Measurements from ENCODE around the gene ARHGAP15.
"Not testable (repeated sequence)": the region's sequence is repeated elsewhere in the genome, so short reads cannot be mapped to it uniquely, and the experiment has no call there.

ARHGAP15 gene

GRCh38 chr2:143128681-143129580, at the start of gene ARHGAP15:
ARHGAP15 (plus strand) TSS chr2:143129419.
- DNase-seq (ENCODE audit: insufficient read length, low spot score) (no peak), FAIRE-seq (no peak)

DNA sequence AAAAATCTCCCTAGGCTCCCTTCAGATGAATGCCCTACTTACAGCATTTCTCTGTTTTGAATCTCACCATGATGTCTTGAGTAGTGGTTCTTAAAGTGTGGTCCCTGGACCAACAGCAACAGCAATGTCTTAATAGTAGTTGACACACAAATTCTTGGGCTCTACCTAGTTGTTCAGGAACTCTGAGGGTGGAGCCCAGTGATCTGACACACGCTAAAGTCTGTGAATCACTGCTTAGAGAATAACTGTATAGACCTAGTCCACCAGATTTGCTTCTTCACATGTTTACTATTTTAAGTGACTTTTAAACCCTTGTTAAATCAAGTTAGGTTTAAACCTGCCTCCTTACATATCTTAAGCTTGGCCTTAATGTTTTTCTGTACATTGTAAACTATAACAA, 47.6 kb upstream of the ARHGAP15 start:
- FAIRE-seq (no peak), DNase-seq (ENCODE audit: insufficient read length, low spot score) (no peak)

DNA sequence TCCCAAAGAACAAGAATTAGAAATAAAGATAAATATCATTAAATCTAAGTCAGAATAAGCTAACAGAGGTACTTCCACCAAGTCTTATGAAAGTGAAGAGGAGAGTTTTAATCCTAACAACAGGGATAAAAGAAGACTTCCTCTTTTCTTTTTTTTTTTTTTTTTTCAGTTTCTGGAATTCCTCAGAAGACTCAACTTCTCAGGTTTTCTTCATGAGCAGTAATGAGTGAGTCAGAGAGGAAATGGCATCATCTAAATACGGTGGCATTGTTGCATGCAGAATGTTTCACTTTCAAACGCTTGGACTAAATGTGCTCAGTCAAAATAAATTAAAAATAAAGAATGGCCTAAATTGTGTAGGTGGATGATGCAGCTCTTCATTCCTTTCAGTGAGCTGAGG, 45.6 kb upstream of the ARHGAP15 start:
- DNase-seq (ENCODE audit: insufficient read length, low spot score), result peak; percentile 9
- FAIRE-seq, result no peak

DNA sequence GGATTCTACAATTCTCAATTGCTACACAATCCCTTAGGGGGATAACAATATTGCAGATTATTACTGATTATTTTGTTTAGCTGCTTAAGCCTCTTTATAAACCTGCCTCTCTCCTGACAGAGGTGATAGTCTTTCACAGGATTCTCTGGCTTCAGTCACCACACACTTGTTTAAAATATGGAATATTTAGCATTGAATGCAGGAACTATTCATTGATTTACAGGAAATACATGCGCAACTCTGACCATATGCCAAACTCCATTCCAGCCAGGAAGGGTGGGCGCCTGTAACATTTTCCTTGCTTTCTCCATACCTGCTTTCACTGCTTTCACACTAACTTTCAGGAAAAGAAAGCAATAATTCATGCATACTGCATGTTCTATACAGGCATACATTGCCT, 44.8 kb upstream of the ARHGAP15 start:
- FAIRE-seq, result no peak
- DNase-seq (ENCODE audit: insufficient read length, low spot score), result no peak

DNA sequence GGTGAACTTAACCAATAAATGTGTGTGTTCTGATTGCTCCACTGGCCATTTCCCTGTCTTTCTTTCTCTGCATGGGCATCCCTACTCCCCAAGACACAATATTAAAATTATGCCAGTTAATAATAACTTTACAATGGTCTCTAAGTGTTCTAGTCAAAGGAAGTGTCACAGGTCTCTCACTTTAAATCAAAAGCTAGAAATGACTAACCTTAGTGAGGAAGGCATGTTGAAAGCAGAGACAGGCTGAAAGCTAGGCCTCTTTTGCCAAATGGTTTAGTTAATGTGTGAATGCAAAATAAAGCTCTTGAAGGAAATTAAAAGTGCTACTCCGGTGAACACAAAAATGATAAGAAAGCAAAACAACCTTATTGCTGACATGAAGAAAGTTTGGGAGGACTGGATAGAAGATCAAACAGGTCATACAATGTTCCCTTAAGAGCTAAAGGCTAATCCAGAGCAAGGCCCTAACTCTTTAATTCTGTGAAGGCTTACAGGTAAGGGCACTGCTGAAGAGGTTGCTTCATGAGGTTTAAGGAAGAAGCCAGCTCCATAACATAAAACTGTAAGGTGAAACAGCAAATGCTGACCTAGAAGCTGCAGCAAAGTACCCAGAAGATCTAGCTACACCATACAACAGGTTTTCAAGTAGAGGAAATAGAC, 44.0 kb upstream of the ARHGAP15 start:
- DNase-seq (ENCODE audit: insufficient read length, low spot score), result no peak
- FAIRE-seq, result no peak

DNA sequence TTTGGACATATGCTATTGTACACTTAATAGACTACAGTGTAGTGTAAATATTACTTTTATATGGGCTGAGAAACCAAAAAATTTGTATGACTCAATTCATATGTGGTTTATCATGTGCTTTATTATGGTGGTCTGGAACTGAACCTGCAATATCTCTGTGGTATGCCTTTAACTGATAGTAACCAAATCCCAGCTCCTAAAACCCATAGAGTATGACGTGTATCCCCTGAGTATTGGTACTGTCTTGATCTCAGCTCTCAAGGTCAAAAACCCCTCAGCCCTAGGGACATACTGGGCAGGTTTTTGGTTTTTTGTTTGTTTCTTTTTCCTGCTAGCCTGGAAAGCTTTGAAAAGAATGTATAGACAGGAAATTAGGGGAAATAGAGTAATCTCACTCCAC, 42.2 kb upstream of the ARHGAP15 start:
- FAIRE-seq, result no peak
- no peak for DNase-seq (ENCODE audit: insufficient read length, low spot score)

DNA sequence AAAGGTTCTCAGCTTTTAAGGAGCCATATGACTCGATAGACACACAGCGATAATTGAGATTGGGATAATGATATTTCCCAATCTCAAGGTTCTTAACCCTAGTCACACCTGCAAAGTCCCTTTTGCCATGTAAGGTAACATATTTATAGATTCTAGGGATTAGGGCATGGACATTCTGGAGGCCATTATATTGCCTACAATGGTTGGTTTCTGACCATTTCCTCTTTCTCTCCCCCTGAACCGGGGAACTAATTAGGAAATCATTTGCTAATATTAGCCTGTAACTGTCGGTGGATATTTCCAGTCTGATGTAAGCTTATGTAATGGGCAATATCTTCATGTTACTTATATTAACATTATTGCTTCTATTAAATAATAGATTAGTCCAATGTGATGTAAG, 40.8 kb upstream of the ARHGAP15 start:
- FAIRE-seq (no peak), DNase-seq (ENCODE audit: insufficient read length, low spot score) (no peak)

DNA sequence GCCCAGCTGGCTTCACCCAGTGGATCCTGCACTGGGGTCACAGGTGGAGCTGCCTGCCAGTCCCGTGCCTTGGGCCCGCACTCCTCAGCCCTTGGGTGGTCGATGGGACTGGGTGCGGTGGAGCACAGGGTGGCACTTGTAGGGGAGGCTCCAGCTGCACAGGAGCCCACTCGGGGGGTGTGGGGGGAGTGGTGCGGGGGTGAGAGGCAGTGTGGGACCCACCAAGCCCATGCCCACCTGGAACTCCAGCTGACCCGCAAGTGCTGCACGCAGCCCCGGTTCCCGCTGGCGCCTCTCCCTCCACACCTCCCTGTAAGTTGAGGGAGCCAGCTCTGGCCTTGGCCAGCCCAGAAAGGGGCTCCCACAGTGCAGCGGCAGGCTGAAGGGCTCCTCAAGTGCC, 39.7 kb upstream of the ARHGAP15 start:
- DNase-seq (ENCODE audit: insufficient read length, low spot score); FAIRE-seq: not testable (repeated sequence)

DNA sequence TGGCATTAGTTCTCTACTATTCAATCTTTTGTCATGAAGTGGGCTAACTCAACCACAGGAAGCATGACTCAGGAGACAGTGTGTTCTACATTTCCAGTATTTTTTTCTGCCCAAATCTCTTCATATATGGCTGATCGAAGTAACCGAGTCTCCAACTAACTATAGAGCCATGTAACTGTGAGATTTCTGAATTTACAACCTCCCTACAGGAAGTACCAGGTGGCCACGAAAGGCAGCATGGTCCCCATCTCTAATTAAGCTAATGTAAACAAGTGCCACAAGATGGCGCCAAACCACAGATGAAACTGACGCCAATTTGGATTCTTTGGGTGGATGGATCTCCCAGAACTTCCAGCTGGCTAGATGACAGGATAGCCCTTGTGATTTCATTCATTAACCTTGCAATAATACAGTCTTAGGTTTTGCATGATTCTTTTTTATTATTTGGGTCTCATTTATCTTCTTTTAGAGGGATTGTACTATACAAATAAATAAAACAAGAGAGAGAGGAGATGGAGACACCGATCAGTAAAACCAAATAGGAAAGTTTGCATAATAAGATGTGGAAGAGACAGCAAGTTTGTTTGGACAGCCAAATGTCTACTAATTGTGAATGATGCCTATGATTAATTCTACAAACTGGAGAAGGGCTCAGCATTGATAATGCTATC, 18.3 kb upstream of the ARHGAP15 start:
- FAIRE-seq, result no peak

DNA sequence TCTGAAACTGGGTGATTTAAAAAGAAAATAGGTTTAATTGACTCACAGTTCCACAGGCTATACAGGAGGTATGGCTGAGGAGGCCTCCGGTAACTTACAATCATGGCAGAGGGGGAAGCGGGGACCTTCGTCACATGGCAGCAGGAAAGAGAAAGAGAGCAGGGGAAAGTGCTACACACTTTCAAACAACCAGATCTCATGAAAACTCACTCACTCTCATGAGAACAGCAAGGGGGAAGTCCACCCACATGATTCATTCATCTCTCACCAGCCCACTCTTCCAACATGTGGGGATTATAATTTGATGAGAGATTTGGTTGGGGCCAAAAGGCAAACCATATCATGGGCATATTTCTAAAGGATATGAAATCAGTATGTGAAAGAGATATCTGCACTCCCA, 12.0 kb upstream of the ARHGAP15 start:
- FAIRE-seq, result no peak
- no peak for DNase-seq (ENCODE audit: insufficient read length, low spot score)

More for the DNA sequence above, 18.3 kb upstream of the ARHGAP15 start:
- DNase-seq (ENCODE audit: insufficient read length, low spot score), result peak; percentile 18

- DNase-seq (ENCODE audit: insufficient read length, low spot score), result no peak
- no peak for FAIRE-seq
Observed at GRCh38 chr2:143121079-143121478, 8.1 kb upstream of the ARHGAP15 start.

DNA sequence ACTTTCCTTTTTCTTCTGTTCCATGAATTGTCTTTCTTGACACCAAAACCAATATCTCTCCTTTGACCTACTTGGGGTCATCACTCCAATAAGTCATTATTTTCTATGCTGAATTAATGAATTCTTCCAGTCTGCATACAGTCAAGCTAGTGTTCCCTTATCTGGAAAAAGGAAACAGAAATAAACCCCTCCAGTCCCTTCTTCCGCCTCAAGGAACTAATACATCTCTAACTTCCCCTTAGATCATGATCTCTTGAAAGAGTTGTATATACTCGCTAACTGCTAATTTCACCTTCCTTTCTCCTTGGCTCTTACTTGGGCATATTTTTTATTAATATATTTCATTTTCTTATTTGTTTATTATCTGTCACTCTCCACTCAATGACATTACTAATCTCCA, 7.3 kb upstream of the ARHGAP15 start:
- DNase-seq (ENCODE audit: insufficient read length, low spot score) (no peak), FAIRE-seq (no peak)

- no peak for DNase-seq (ENCODE audit: insufficient read length, low spot score)
- no peak for FAIRE-seq
Observed at GRCh38 chr2:143123911-143124310, 5.3 kb upstream of the ARHGAP15 start.

DNA sequence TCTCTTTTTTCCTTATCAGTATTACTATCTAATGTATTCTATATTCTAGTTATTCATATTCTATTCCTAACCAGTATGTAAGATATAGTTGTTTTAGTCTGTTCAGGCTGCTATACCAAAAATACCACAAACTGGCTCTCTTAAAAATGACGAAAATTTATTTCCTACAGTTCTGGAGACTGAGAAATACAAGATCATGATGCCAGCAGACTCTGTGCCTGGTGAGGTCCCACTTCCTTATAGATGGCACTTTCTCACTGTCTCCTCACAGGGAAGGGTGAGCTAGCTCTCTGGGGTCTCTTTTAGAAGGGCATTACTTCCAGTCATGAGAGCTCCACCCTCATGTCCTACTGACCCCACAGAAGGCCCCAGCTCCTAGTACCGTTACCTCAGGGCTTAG, 4.8 kb upstream of the ARHGAP15 start:
- DNase-seq (ENCODE audit: insufficient read length, low spot score), result no peak

DNA sequence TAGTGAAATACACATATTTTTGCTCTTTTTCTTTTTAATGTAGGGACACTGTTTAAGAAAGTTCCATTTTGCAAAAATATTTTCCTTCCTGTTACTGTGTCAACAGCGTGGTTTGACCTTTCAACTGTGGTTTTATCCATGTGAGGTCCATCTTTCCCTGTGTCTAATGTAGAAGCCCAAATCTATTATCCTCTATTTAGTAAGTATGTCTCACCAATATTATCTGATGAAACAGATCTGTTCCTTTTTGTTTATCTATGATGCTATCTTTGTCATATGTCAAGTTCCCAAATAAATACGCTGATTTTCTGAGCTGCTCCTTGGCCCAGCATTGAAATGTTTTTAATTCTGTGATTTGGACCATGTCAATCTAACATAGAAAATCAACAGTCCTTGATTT, 3.5 kb upstream of the ARHGAP15 start:
- no peak for FAIRE-seq
- no peak for DNase-seq (ENCODE audit: insufficient read length, low spot score)

More for the DNA sequence above, 4.8 kb upstream of the ARHGAP15 start:
- FAIRE-seq, result no peak

- no peak for DNase-seq (ENCODE audit: insufficient read length, low spot score)
Observed at GRCh38 chr2:143132355-143132754, 3.1 kb downstream of the ARHGAP15 start.

DNA sequence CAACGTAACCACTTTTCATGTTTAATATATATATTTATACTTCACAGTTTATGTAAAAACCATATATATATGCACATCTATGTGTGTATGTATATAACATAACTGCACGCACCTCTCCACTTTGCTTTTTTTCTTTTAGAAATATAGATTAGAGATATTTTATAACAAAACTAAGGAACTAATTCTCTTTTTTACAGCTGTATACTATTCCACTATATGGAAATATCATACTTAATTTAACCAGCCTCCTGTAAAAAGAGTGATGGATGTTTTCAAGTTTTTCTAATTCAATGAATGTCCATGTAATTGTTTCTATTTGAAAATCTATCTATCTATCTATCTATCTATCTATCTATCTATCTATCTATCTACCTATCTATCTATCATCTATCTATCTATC, 4.6 kb downstream of the ARHGAP15 start:
- DNase-seq (ENCODE audit: insufficient read length, low spot score), result no peak
- FAIRE-seq, result no peak

More at GRCh38 chr2:143132355-143132754, 3.1 kb downstream of the ARHGAP15 start:
- FAIRE-seq, result no peak

DNA sequence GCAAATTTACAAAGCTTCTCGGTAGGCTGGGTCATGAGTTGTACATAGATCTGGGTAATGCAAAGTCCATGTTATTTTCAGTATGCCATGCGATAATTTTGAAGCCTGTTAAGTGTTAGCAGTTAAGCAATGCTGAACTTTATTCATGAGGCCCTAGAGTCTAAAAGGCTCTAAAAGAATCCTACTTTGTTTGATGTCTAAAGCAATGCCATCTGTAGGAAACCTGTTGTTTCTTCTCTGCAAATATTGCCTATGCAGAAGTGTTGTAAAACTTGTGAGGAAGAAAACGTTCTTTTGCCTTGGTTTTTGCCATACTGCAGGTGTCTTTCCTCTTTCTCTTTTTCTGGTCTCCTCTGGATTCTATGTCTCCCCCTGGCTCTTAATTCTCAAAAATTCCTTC, 9.1 kb downstream of the ARHGAP15 start:
- no peak for FAIRE-seq
- no peak for DNase-seq (ENCODE audit: insufficient read length, low spot score)

DNA sequence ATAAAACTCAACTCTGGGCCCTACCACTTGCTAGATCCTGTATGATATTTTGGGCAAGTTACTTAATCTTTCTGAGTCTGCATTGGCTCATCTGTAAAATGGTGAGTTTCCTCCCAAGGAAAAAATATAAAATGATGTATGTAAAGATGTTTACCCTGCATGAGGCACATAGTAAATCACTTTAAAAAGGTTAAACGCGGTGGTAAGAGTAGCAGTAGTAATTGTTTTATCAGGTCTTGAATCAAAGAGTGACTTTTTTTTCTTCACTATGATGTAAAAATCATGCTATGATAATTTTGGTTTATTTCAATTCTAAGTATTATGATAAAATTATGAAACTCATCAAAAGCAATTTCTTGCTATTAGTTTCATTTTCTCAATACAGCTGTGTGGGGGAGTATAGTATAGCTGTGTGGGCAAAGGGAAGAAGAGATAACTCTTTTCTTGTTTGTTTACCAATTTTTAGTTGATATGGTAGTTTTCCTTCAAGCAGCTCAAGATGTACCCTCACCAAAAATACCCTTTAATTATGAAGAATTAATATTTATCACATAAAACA, 10.7 kb downstream of the ARHGAP15 start:
- no peak for FAIRE-seq
- no peak for DNase-seq (ENCODE audit: insufficient read length, low spot score)

GRCh38 chr2:143140864-143141661, 11.8 kb downstream of the ARHGAP15 start:
- FAIRE-seq (no peak), DNase-seq (ENCODE audit: insufficient read length, low spot score) (no peak)
